ENCODE data around the gene PRMT2. TPM values are rescaled to one million over a fixed set of nuclear protein-coding genes. Genes with fewer than 3 reads are reported as not detected.

The PRMT2 gene
- total RNA-seq, 1 donor from 2014 or later = 75.4 TPM

DNA sequence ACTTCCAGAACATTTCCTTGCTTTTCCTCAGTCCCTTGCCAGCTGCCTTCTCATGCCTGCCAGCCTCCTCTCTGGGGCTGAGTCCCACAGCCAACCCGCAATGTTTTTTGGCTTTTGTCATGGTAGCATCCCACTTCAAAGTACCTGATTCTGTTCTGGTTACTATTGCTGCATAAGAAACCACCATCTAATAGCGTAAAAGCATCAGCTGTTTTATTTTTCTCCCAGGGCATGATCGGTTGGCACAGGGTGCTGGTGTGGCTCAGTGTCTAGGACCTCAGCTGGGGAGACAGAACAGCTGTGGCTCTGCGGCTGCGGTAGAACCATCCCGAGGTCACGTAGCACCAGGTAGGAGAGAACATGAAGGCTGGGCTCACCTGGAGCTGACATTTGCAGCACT, 8.9 kb upstream of the PRMT2 start:
- Histone ChIP-seq H2AFZ (replicated peaks) (no peak overlapping the region), H3K4me2 (no peak overlapping the region), H3K4me3 (no peak overlapping the region), H3K27me3 (no peaks in the 10 kb centered on the region), H3F3A (ENCODE audit: low read depth) (peaks cover 20% of the 10 kb centered on the region), H4K20me1 (ENCODE audit: low read depth) (no peaks in the 10 kb centered on the region), H3K9me3 (ENCODE audit: low read depth) (peaks cover 3% of the 10 kb centered on the region), H3K79me2 (ENCODE audit: low read depth) (no peaks in the 10 kb centered on the region), H3K9ac (no peak overlapping the region), H3K4me1 (peaks cover 19% of the 10 kb centered on the region), H3K36me3 (no peaks in the 10 kb centered on the region), H3K27ac (no peak overlapping the region)
- Mint-ChIP-seq H3K27ac (no peak overlapping the region), H3K4me1 (peaks cover 26% of the 10 kb centered on the region), H3K27me3 (ENCODE audit: insufficient read depth, low read depth) (peaks cover 21% of the 10 kb centered on the region), H3K9me3 (peaks cover 35% of the 10 kb centered on the region), H3K4me3 (no peak overlapping the region), H3K36me3 (no peaks in the 10 kb centered on the region)
- DNase-seq (ENCODE audit: low spot score) = no peak
- TF ChIP-seq EZH2 (IDR thresholded peaks at IDR 0.05) = no peak
- no peak for TF ChIP-seq EZH2phosphoT487 (IDR thresholded peaks at IDR 0.05)
- TF ChIP-seq CTCF (IDR thresholded peaks at IDR 0.05) = no peak

GRCh38 chr21:46626975-46627501, 8.4 kb upstream of the PRMT2 start:
- peaks cover 3% of the 10 kb centered on the region for H3K9me3 ChIP-seq (ENCODE audit: low read depth)
- DNase-seq (ENCODE audit: low spot score) = no peak
- H2AFZ ChIP-seq (replicated peaks) = no peak overlapping the region
- H3K36me3 ChIP-seq = no peaks in the 10 kb centered on the region
- peaks cover 21% of the 10 kb centered on the region for H3K27me3 Mint-ChIP-seq (ENCODE audit: insufficient read depth, low read depth)
- no peak overlapping the region for H3K4me2 ChIP-seq
- H3K4me3 ChIP-seq = no peak overlapping the region
- H3F3A ChIP-seq (ENCODE audit: low read depth) = peaks cover 15% of the 10 kb centered on the region
- no peaks in the 10 kb centered on the region for H4K20me1 ChIP-seq (ENCODE audit: low read depth)
- peaks cover 35% of the 10 kb centered on the region for H3K9me3 Mint-ChIP-seq
- peaks cover 14% of the 10 kb centered on the region for H3K4me1 ChIP-seq
- H3K36me3 Mint-ChIP-seq = no peaks in the 10 kb centered on the region
- TF ChIP-seq EZH2 (IDR thresholded peaks at IDR 0.05) (no peak), EZH2phosphoT487 (IDR thresholded peaks at IDR 0.05) (no peak), CTCF (IDR thresholded peaks at IDR 0.05) (no peak)
- H3K79me2 ChIP-seq (ENCODE audit: low read depth) = no peaks in the 10 kb centered on the region
- no peaks in the 10 kb centered on the region for H3K27me3 ChIP-seq
- no peak overlapping the region for H3K27ac ChIP-seq
- H3K27ac Mint-ChIP-seq = peak overlapping the region; percentile 88
- no peak overlapping the region for H3K4me3 Mint-ChIP-seq
- H3K9ac ChIP-seq = no peak overlapping the region
- H3K4me1 Mint-ChIP-seq = peaks cover 21% of the 10 kb centered on the region

- no peak overlapping the region for H3K27ac Mint-ChIP-seq
- no peak for DNase-seq (ENCODE audit: low spot score)
- peaks cover 3% of the 10 kb centered on the region for H3K9me3 ChIP-seq (ENCODE audit: low read depth)
- peaks cover 35% of the 10 kb centered on the region for H3K9me3 Mint-ChIP-seq
- no peak overlapping the region for H3K4me2 ChIP-seq
- no peaks in the 10 kb centered on the region for H3K36me3 Mint-ChIP-seq
- H4K20me1 ChIP-seq (ENCODE audit: low read depth) = no peaks in the 10 kb centered on the region
- no peak overlapping the region for H2AFZ ChIP-seq (replicated peaks)
- peaks cover 8% of the 10 kb centered on the region for H3F3A ChIP-seq (ENCODE audit: low read depth)
- no peak overlapping the region for H3K9ac ChIP-seq
- H3K36me3 ChIP-seq = no peaks in the 10 kb centered on the region
- TF ChIP-seq EZH2phosphoT487 (IDR thresholded peaks at IDR 0.05) = no peak
- no peak for TF ChIP-seq CTCF (IDR thresholded peaks at IDR 0.05)
- no peak for TF ChIP-seq EZH2 (IDR thresholded peaks at IDR 0.05)
- no peak overlapping the region for H3K27ac ChIP-seq
- H3K79me2 ChIP-seq (ENCODE audit: low read depth) = no peaks in the 10 kb centered on the region
- peaks cover 21% of the 10 kb centered on the region for H3K27me3 Mint-ChIP-seq (ENCODE audit: insufficient read depth, low read depth)
- H3K4me1 Mint-ChIP-seq = peaks cover 14% of the 10 kb centered on the region
- H3K4me1 ChIP-seq = peaks cover 7% of the 10 kb centered on the region
- no peaks in the 10 kb centered on the region for H3K27me3 ChIP-seq
- no peak overlapping the region for H3K4me3 Mint-ChIP-seq
- no peak overlapping the region for H3K4me3 ChIP-seq
These were observed 7.7 kb upstream of the PRMT2 start for GRCh38 chr21:46627726-46628125.
